AG04449 (cell line): ENCODE measurements around the gene NDUFA12.
"Not testable (repeated sequence)": the region's sequence is repeated elsewhere in the genome, so short reads cannot be mapped to it uniquely, and the experiment has no call there.

Source experiments
- CTCF ChIA-PET: fragments of 350-600 bp; formaldehyde crosslinking; extraction: SDS; loops from one replicate; lab custom pipeline; 2021; ENCODE audit warnings: antibody characterized with exemption; lab: Yijun Ruan, JAX
- POLR2A ChIA-PET: fragments of 400-600, 350-600 bp; formaldehyde crosslinking; extraction: SDS; loops from one replicate; lab custom pipeline; 2020; ENCODE audit warnings: antibody characterized with exemption, inconsistent platforms; lab: Yijun Ruan, JAX
- DNase-seq: peaks from one replicate; pipeline ENCODE4 v3.0.0-alpha.2; 2010; ENCODE audit warnings: low read depth, low spot score
- H3K4me3 ChIP-seq: 2 replicates; pipeline ENCODE4 v1.5.1; 2011; ENCODE audit warnings: low read depth, mild to moderate bottlenecking, control low read depth, low read length
- TF ChIP-seq, protein P1 (sequence below): IDR thresholded peaks from one replicate; pipeline ENCODE4 v1.5.1; 2011; ENCODE audit warnings: mild to moderate bottlenecking, moderate library complexity, low read length, control low read depth, inconsistent platforms; ENCODE audit not compliant: insufficient read depth; ENCODE audit errors: missing control alignments

The NDUFA12 gene

DNA sequence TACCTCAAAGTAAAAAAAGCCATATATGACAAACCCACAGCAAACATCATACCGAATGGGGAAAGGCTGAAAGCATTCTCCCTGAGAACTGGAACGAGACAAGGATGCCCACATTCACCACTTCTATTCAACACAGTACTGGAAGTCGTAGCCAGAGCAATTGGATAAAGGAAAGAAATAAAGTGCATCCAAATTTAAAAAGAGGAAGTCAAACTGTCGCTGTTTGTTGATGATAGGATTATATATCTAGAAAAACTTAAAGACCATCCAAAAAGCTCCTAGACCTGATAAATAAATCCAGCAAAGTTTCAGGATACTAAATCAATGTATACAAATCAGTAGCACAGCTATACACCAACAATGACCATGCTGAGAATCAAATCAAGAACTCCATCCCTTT is 5.2 kb downstream of the NDUFA12 start:
- CTCF ChIA-PET: interaction anchor here (0.8 kb wide), 1 partner anchor 9 kb away, joined by 3 read pairs; no protein-coding TSS in a partner anchor
- DNase-seq: no peak
- TF ChIP-seq, protein P1, sequence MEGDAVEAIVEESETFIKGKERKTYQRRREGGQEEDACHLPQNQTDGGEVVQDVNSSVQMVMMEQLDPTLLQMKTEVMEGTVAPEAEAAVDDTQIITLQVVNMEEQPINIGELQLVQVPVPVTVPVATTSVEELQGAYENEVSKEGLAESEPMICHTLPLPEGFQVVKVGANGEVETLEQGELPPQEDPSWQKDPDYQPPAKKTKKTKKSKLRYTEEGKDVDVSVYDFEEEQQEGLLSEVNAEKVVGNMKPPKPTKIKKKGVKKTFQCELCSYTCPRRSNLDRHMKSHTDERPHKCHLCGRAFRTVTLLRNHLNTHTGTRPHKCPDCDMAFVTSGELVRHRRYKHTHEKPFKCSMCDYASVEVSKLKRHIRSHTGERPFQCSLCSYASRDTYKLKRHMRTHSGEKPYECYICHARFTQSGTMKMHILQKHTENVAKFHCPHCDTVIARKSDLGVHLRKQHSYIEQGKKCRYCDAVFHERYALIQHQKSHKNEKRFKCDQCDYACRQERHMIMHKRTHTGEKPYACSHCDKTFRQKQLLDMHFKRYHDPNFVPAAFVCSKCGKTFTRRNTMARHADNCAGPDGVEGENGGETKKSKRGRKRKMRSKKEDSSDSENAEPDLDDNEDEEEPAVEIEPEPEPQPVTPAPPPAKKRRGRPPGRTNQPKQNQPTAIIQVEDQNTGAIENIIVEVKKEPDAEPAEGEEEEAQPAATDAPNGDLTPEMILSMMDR: no peak
- H3K4me3 ChIP-seq: no peak overlapping the region
- POLR2A ChIA-PET: no interaction called here

DNA sequence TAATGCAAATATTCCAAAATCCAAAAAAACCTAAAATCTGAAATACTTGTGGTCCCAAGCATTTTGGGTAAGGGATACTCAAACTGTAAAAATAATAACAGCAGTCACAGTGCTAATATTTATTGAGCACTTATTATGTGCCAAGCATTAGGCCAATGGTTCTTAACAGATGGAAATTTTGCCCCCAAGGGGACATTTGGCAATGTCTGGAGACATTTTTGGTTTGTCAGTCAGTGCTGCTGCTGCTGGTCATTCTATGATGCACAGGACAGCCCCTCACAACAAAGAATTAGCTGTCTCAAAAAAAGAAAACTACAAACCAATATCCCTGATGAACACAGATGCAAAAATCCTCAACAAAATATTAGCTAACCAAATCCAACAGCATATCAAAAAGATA is 5.8 kb downstream of the NDUFA12 start:
- CTCF ChIA-PET: interaction anchor here (0.8 kb wide), 1 partner anchor 10 kb away, joined by 3 read pairs; no protein-coding TSS in a partner anchor

DNA sequence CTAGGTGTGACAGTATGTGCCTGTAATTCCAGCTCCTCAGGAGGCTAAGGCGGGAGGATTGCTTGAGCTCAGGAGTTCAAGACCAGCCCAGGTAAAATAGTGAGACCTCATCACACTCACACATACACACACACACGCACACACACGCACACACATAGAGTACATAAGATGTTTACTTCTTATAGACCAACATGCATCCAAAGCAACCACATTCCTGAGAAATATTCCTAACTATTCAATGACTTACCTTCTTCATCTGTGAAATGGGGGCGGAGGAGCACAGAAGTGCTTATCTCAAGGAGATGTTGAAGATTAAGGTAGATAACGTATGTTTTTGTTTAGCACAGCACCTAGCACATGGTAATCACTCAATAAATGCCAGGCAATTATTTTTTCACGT is 6.4 kb downstream of the NDUFA12 start:
- POLR2A ChIA-PET: no interaction called here
- TF ChIP-seq, protein P1: no peak
- no peak overlapping the region for H3K4me3 ChIP-seq
- CTCF ChIA-PET: no interaction called here
- DNase-seq: no peak

More for the DNA sequence above, 5.8 kb downstream of the NDUFA12 start:
- POLR2A ChIA-PET: no interaction called here
- TF ChIP-seq, protein P1: no peak
- no peak for DNase-seq
- no peak overlapping the region for H3K4me3 ChIP-seq

DNA sequence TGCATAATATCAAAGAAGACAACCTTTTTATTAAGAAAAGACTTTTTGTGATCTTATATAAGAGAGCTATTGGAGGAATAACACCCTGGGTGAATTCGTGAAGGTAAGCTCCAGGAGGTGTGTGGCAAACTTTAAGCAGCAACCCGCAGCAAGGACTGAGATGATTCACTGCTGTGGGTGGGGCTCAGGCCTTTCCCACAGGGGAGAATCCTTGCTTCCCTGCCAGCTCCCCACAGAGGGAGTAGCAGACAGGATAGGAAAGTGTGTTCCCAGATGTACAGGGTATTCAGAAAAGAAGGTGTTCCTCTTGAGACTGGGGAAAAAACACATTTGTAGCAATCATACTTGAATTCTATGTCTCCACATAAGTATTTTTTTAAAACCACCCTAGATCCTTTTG is 9.2 kb downstream of the NDUFA12 start:
- CTCF ChIA-PET: interaction anchor here (1.1 to 1.5 kb wide), 2 partner anchors 10 to 342 kb away, joined by 3 read pairs; partner anchors contain the start of gene NDUFA12
- POLR2A ChIA-PET: no interaction called here
- no peak overlapping the region for H3K4me3 ChIP-seq
- no peak for DNase-seq
- TF ChIP-seq, protein P1: no peak

DNA sequence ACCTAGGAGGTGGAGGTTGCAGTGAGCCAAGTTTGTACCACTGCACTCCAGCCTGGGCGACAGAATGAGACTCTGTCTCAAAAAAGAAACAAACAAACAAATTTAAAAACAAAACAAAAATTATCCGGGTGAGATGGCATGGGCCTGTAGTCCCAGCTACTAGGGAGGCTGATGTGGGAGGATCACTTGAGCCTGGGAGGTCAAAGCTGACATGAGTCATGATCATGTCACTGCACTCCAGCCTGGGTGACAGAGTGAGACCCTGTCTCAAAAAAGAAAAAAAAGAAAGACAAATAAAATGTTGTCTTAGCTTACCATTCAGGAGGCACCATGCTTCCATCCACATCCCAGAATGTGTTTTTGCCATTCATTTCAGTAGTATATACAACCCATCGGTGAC is 9.6 kb downstream of the NDUFA12 start:
- CTCF ChIA-PET: interaction anchor here (1.1 to 1.5 kb wide), 2 partner anchors 10 to 342 kb away, joined by 3 read pairs; partner anchors contain the start of gene NDUFA12
- H3K4me3 ChIP-seq, POLR2A ChIA-PET, DNase-seq: not testable (repeated sequence)

DNA sequence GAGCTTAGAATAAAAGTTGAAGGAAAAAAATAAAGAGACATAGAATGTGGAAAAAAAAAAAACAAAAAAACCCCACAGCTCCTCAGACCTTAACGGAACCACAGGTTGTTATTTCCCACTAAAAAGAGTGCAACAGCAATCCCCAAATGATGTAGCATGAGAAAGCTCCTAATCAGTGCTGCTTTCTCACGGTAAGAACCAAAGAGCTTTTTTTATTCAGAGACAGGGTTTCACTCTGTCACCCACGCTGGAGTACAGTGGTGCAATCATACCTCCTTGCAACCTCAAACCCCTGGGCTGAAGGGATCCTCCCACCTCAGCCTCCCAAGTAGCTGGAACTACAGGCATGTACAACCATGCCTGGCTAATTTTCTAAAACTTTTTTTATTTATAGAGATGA is 13.3 kb downstream of the NDUFA12 start:
- no peak for DNase-seq
- TF ChIP-seq, protein P1: no peak
- ChIA-PET CTCF (interaction anchor here (0.8 to 1.4 kb wide), 3 partner anchors 12 to 127 kb away, joined by 3 to 6 read pairs (median 5); partner anchors contain the start of gene NR2C1), POLR2A (no interaction called here)
- no peak overlapping the region for H3K4me3 ChIP-seq

DNA sequence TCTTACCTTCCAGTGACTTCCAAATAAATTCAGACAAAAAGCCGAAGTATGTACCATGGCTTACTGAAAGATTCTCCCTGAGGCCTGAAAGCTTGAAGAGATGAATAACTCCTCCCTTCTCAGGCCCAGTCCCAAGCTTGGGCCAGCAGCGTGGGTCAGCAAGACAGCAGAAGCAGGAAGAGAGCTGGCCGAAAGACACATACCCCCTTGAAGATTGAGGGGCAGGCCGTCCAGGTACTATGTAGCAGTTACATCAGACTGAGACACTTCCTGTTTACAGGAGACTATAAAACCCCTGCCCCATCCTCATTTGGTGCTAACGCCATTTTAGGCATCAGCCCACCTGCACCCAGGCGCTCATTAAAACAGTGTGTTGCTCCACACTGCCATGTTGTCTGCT is 15.0 kb downstream of the NDUFA12 start:
- DNase-seq: no peak
- CTCF ChIA-PET: no interaction called here
- POLR2A ChIA-PET: no interaction called here

More for the DNA sequence above, 15.0 kb downstream of the NDUFA12 start:
- TF ChIP-seq, protein P1: no peak
- no peak overlapping the region for H3K4me3 ChIP-seq
